GM18517 (cell line): ENCODE results near the gene KIF20A.
A peak's percentile ranks its signal among the peaks of the same experiment; 100 is the strongest.
"Not testable (repeated sequence)": the region's sequence is repeated elsewhere in the genome, so short reads cannot be mapped to it uniquely, and the experiment has no call there.

ENCODE experiments used
- ATAC-seq: cut with Tn5 transposase; IDR thresholded peaks from one replicate; pipeline ENCODE4 v1.9.1; 2021; ENCODE audit warnings: mild to moderate bottlenecking, moderate library complexity; ENCODE audit not compliant: unreplicated experiment

The KIF20A gene

DNA sequence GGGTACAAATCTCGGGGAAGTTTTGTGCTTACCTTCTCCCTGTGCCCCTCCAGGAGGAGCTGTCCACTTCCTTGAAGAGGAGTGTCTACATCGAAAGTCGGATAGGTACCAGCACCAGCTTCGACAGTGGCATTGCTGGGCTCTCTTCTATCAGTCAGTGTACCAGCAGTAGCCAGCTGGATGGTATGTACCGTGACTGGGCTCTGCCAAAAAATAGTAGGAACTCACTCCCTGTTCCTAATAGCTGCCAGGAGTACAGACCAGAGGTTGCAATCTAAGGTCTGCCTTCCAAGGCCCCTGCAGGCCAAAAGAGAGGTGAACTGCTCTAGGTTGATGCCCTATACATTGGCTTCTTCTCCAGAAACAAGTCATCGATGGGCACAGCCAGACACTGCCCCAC lies 3.9 kb downstream of the KIF20A start:
- ATAC-seq: no peak

DNA sequence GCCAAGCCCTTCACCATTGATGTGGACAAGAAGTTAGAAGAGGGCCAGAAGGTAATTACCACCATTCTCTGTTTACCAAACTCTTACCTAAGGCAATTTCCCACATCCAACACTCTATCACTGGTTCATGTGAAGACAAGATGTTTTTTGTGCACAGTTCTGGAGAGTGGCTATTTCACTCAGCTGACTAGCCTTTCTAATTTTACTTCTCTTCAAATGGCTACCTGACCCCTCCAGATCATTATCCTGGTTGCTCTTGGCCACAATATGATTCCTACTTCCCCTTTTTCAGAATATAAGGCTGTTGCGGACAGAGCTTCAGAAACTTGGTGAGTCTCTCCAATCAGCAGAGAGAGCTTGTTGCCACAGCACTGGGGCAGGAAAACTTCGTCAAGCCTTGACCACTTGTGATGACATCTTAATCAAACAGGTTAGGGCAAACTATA lies 7.1 kb downstream of the KIF20A start:
- ATAC-seq: no peak

DNA sequence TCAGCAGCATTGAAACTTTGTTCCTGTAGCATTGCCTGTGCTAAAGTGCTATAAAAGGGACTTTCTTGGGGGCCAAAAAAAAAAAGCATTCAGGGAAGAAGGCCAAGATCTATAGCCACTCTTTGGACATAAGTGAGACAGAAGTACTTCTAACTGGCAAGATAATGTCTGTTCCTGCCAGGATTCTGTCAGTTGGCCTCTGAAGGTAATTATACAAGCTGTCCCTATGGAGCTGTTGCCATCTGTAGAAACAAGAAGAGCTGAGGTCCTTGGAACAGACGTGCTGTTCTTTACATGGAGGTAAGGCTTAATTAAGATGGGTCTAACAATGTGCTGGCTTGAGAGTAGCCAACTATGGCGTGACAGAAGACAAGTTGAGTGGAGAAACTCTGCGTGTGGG lies 9.7 kb downstream of the KIF20A start:
- ATAC-seq: no peak

DNA sequence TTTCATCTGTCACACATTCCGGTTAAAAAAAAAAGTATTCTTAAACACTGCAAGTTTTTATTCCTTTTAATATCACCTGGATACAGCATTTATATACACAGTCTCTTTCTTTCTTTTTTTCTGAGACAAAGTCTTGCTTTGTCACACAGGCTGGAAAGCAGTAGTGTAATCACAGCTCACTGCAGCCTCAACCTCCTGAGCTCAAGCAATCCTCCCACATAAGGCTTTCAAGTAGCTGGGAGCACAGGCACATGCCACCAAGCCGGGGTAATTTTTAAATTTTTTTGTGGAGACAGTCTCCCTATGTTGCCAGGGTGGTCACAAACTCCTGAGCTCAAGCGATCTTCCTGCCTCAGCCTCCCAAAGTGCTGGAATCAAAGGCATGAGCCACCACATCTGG lies 13.9 kb downstream of the KIF20A start:
- ATAC-seq: no peak

DNA sequence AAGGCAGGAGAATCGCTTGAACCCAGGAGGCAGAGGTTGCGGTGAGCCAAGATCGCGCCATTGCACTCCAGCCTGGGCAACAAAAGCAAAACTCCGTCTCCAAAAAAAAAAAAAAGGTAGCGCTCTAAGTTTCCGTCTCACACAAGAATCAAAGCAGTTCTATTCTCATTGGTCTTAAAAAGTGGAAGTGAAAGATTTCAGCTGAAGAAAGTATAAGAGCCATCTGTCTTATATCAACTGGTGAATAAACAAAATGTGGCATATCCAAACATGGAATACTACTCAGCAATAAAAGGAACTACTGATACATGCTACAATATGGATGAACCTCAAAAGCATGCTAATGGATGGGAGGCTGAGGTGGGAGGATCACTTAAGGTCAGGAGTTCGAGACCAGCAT lies 14.9 kb downstream of the KIF20A start:
- not testable (repeated sequence) for ATAC-seq

DNA sequence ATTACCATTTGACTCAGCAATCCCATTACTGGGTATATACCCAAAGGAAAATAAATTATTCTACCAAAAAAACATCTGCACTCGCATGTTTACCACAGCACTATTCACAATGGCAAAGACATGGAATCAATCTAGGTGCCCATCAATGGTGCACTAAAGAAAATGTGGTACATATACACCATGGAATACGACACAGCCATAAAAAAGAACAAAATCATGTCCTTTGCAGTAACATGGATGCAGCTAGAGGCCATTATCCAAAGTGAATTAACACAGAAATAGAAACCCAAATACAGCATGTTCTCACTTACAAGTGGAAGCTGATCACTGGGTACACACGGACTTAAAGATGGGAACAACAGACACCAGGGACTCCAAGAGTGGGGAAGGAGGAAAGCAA lies 32.1 kb downstream of the KIF20A start:
- ATAC-seq: no peak

DNA sequence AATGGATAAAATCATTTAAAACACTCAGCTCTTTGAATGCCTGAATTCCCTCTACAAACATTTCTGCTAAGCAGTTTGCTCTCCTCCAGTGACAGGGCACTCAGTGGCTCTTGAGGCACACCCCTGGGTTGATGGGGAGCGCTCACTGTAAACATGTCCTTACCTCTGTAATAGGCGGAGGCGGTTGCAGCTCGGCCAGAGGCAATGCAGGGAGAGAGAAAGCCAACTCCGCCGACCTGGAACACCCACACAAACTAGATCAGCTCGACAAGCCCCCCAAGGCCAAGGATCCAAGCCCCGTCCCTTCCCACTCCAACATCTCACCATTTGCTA lies 33.9 kb downstream of the KIF20A start:
- peak; percentile 13 for ATAC-seq

DNA sequence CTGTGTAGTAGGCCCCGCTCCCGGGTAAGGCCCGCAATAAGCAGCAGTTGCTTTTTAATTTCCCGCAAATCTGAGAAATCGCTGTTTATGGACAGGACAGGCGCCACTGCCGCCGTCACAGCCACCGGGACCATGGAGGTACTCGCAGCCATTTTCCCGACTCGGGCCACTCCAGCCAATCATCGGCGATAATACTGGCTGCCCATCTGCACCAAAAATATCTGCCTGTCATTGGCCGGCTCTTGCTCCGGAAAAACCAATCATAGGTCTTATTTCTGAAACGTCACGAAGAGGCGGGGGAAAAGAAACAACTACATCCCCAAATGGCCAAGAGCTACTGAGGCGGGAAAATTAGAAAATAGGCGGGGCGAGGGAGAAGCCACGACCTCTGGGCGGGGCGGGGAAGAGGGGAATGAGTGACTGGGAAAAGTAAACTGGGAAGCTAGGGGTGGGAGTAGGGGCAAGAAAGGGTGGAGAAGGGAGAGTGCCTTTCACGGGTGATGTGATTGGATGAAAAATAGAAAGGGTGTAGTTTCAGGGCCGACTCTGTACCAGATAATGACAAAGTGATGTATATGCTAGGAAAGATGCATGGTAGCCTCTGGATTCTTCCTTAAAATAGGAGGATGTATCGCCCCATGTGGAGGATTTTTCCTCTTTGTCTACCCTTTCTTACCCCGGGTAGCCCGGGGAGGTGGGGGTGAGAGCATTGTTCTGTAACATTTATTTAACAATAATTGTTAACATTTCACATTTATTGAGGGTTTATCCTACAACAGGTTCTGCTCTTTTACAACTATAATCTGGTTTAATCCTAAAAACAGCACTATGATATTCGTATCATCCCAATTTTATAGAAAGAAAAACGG lies 34.5 kb downstream of the KIF20A start, which contains the start of gene CDC23:
TSS of gene CDC23 (minus strand) at position 163 of the 869 bp plus-strand sequence. CDS start at position 152, 11 bp downstream.
- ATAC-seq: peak; percentile 95

DNA sequence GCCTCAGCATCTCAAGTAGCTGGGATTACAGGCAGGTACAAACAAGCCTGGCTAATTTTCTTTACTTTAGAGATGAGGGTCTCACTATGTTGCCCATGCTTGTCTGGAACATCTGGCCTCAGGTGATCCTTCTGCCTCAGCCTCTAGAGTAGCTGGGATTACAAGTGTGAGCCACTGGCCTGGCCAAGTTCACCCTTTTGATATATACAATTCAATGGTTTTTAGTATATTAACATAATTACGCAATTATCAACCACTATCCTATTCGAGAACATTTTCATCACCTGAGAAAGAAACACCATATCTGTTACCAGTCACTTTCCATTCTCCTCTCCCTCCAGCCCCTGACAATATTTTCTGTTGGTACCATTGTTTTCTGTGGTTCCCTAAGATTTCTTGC lies 37.9 kb downstream of the KIF20A start:
- no peak for ATAC-seq

DNA sequence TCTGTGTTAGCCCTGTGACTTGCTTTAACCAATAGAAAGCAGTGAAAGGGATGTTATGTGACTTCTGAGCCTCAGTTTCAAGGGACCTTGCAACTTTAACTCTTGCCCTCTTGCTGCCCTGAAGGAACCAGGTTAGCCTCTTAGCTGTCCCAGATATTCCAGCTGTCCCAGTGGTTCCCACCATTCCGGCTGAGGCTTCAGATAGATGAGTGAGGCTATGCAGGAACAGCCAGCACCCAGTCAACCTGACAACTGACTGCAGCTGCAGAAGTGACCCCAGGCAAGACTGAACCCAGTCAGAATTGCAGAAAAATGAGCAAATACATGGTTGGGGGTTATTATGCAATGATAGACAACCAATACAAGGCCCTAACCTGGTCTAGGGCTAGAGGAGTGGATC lies 44.6 kb downstream of the KIF20A start:
- no peak for ATAC-seq

DNA sequence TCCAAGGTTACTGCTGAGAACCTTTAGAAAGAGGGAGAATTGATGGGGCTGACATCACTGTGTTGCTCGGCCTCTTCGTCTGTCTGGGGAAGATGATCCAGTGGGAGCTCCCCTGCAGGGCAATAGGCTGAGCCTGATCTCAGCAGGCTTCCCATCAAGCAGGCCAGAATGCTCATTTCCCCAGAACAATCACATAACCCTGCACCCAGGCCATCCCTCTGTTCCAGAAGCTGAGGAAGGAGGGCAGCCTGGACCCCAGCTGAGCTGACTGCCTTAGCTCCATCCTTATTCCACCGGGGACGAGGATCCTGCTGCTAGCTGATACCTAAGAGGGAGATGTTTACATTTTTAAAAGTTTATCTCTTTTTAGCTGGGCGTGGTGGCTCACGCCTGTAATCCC lies 45.8 kb downstream of the KIF20A start:
- no peak for ATAC-seq

DNA sequence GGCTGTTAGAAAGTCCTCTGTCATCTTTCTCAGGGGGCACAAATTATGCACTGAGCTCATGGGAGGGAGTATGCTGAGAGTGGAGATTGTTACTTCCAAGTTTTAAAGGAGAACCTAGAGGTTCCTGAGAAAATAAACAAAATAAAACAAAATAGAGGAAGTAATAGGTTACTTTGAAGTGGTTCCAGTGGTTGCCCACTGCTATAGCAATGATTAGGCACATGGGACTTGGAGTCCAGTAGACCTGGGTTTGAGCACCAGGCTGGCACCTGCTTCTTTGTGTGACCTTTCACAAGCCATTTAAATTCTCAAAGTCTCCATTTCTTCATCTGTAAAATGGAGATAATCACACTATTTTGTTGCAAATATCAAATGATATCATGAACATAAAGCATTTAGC lies 48.0 kb downstream of the KIF20A start:
- ATAC-seq: no peak

DNA sequence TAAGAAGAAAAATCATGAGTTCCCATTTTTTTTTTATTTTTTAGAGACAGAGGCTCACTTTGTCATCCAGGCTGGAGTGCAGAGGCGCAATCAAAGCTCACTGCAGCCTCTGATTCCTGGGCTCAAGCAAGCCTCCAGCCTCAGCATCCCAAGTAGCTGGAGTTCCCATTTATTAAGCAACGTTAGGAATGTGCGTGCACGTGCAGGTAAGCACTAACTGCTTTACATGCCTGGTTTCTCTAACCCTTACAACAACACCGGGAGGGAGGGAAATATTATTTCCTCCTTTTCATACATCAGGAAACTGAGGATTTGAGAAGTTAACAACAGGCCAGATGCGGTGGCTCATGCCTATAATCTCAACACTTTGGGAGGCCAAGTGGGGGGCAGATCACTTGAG lies 50.5 kb downstream of the KIF20A start:
- no peak for ATAC-seq

DNA sequence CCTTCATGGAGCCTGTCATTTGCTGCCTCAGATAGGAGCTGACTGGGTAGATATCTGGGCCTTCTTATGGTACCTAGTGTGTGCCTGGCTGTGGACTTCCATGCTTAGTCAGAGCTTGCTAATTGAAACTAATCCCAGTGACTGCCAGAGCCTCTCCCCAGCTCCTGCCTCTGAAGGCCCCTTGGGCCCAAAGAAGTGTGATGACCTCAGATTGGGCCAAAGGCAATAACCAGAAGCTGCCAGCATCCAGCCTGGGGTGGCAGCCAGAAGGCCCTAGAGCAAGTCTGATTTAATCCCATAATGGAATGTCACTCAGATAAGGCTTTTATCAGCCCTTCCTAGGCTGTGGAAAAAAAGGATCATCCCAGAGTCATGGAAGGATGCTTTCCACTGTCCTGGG lies 51.3 kb downstream of the KIF20A start:
- ATAC-seq: no peak

DNA sequence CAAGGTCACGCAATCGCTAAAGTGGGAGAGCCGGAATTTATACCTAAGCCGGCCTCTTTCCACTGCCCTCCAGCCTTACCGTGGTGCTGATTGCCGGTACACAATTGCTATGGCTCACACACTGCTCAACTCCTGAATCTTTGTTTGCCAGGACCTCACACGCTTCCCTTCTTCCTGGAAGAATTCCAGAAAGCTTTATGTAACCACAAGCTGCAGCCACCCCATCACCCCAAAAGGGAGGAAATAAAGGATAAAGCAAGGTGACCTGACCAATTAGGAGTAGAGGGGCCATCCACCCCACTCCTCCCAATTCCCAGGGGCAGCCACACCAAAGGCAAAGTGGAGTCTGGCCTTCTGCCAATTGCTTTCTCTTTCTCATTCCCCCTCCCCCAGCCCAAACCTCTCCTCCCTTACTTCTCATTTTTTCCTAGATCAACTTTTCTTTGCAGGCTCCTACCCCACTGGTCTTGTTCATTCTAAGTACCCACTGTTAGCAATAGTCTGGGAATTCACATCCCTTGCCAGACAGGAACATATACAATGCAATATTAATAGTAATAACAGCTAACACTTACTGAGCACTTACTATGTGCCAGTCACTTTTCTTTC lies 52.2 kb downstream of the KIF20A start:
- no peak for ATAC-seq

DNA sequence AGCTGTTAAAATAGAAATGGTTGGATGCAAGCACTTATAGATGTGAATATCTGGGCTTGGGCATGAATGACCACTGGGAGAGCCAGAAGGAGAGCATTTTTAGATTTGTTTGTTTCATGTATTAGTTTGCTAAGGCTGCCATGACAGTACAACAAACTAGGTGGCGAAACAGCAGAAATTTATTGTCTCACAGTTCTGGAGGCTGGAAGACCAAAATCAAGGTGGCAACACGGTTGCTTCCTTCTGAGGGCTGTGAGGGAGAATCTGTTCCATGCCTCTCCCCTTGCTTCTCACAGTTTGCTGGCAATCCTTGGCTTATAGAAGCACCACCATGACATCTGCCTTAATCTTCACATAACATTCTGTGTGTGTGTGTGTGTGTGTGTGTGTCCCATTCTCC lies 54.4 kb downstream of the KIF20A start:
- no peak for ATAC-seq

DNA sequence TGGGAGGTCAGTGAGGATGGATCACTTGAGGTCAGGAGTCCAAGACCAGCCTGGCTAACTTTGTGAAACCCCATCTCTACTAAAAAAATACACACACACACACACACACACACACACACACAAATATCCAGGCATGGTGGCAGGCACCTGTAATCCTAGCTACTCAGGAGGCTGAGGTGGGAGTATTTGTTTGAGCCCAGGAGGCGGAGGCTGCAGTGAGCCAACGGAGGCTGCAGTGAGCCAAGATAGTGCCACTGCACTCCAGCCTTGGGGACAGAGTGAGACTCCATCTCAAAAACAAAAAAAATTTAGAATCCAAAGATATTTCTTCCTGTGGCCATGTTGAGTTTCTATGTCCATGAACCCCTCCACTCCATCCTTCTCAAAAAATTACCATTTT lies 55.7 kb downstream of the KIF20A start:
- ATAC-seq: no peak
